GM18873 (cell line): ENCODE data around the gene TLR5.

ENCODE experiments used
- ATAC-seq: cut with Tn5 transposase; IDR thresholded peaks from one replicate; pipeline ENCODE4 v1.9.1; 2021; ENCODE audit warnings: mild to moderate bottlenecking, moderate library complexity, moderate number of reproducible peaks; ENCODE audit not compliant: unreplicated experiment, low FRiP score

TLR5 gene

GRCh38 chr1:223152399-223152798 lies 9.4 kb upstream of the TLR5 start:
- no peak for ATAC-seq

- no peak for ATAC-seq
Observed at GRCh38 chr1:223150443-223150842, 7.4 kb upstream of the TLR5 start.

GRCh38 chr1:223147873-223148272 lies 4.8 kb upstream of the TLR5 start:
- ATAC-seq, result no peak

GRCh38 chr1:223147409-223147808 lies 4.4 kb upstream of the TLR5 start:
- no peak for ATAC-seq

- ATAC-seq, result no peak
Observed at GRCh38 chr1:223146745-223147144, 3.7 kb upstream of the TLR5 start.

GRCh38 chr1:223144914-223145313 lies 1.9 kb upstream of the TLR5 start:
- no peak for ATAC-seq

GRCh38 chr1:223144431-223144830 lies 1.4 kb upstream of the TLR5 start:
- ATAC-seq, result no peak

- ATAC-seq, result no peak
Observed at GRCh38 chr1:223143537-223144248, 645 bp upstream of the TLR5 start.

GRCh38 chr1:223142269-223142668 lies 779 bp downstream of the TLR5 start:
- ATAC-seq, result no peak

GRCh38 chr1:223140611-223141405 lies 2.2 kb downstream of the TLR5 start:
- ATAC-seq, result no peak

- ATAC-seq, result no peak
Observed at GRCh38 chr1:223137455-223138085, 5.5 kb downstream of the TLR5 start.

- no peak for ATAC-seq
Observed at GRCh38 chr1:223136086-223136485, 7.0 kb downstream of the TLR5 start.

- no peak for ATAC-seq
Observed at GRCh38 chr1:223135176-223135942, 7.7 kb downstream of the TLR5 start.

- no peak for ATAC-seq
Observed at GRCh38 chr1:223133824-223134435, 9.1 kb downstream of the TLR5 start.

- no peak for ATAC-seq
Observed at GRCh38 chr1:223133306-223133823, 9.7 kb downstream of the TLR5 start.

- ATAC-seq, result no peak
Observed at GRCh38 chr1:223129229-223129901, 13.7 kb downstream of the TLR5 start.

GRCh38 chr1:223126741-223127140 lies 16.3 kb downstream of the TLR5 start:
- ATAC-seq, result no peak

GRCh38 chr1:223125766-223126165 lies 17.3 kb downstream of the TLR5 start:
- no peak for ATAC-seq

- no peak for ATAC-seq
Observed at GRCh38 chr1:223123011-223123610, 19.9 kb downstream of the TLR5 start.
